Adrenal gland (tissue), 5 donors: Measurements from ENCODE around the gene PTPN1.

Experiments
- POLR2A ChIP-seq, 2 donors: fragments of 450-650 bp; IDR thresholded peaks; one replicate each; pipeline ENCODE4 v1.6.1; 2017; ENCODE audit warnings: antibody characterized with exemption in 2 of 2, mild to moderate bottlenecking in 2 of 2, moderate library complexity in 1 of 2
- TF ChIP-seq, protein P1 (sequence below), 6 experiments: fragments of 450-650 bp in 4 of 6; fragments of 200-600 bp in 2 of 6; sonication (generic) in 1 of 6; IDR thresholded peaks; 1 replicate in 5 of 6; 2 replicates in 1 of 6; pipeline versions ENCODE4 v1.5.1 to v1.8.0; 2016 to 2021; ENCODE audit warnings: antibody characterized with exemption in 6 of 6, mild to moderate bottlenecking in 2 of 6, moderate library complexity in 1 of 6
- donor health status: DM: no; HTN: no; CAD: no.

DNA sequence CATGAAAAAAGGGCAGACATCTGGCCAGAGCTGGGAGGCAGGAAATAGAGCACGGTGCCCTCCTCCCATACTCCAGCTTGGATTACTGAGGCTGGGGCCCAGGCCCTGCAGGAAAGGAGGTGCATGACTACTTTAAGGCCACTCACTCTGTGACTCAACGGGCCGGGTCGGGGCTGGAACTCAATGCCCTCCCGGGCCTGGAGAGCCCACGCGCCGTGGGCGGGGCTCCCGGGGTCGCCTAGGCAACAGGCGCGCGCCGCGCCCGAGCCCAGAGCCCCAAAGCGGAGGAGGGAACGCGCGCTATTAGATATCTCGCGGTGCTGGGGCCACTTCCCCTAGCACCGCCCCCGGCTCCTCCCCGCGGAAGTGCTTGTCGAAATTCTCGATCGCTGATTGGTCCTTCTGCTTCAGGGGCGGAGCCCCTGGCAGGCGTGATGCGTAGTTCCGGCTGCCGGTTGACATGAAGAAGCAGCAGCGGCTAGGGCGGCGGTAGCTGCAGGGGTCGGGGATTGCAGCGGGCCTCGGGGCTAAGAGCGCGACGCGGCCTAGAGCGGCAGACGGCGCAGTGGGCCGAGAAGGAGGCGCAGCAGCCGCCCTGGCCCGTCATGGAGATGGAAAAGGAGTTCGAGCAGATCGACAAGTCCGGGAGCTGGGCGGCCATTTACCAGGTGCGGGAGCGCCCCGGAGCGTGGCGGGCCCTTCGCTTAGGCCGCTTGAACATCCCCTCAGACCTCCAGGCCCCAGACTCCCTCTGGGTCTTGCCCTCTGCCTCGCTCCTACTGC is at the start of gene PTPN1:
- TF ChIP-seq, protein P1, sequence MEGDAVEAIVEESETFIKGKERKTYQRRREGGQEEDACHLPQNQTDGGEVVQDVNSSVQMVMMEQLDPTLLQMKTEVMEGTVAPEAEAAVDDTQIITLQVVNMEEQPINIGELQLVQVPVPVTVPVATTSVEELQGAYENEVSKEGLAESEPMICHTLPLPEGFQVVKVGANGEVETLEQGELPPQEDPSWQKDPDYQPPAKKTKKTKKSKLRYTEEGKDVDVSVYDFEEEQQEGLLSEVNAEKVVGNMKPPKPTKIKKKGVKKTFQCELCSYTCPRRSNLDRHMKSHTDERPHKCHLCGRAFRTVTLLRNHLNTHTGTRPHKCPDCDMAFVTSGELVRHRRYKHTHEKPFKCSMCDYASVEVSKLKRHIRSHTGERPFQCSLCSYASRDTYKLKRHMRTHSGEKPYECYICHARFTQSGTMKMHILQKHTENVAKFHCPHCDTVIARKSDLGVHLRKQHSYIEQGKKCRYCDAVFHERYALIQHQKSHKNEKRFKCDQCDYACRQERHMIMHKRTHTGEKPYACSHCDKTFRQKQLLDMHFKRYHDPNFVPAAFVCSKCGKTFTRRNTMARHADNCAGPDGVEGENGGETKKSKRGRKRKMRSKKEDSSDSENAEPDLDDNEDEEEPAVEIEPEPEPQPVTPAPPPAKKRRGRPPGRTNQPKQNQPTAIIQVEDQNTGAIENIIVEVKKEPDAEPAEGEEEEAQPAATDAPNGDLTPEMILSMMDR (IDR thresholded peaks at IDR 0.05) = peak in 5 of 6 experiments; percentile 20 to 57 (median 39)
- peak; percentile 99 to 100 for TF ChIP-seq POLR2A (IDR thresholded peaks at IDR 0.05)
